GM12878 (cell line): ENCODE data around the gene MALT1. TPM values are rescaled to one million over a fixed set of nuclear protein-coding genes. Genes with fewer than 3 reads are reported as not detected.

ENCODE experiments used
- ATAC-seq: fragments of 200-7000 bp; cut with Tn5 transposase; 3 replicates; pipeline ENCODE4 v1.9.1; 2020; ENCODE audit warnings: mild to moderate bottlenecking, moderate library complexity
- BruUV-seq: library from RNA; stranded (reverse); fragments of 400-500 nt; replicated peaks from 2 replicates; lab custom pipeline; 2021; lab: Mats Ljungman, UMichigan
- CTCF ChIA-PET: fragments of 300-600 bp; sonication (Branson Sonifier 250); formaldehyde crosslinking; extraction: SDS; loops from one replicate; lab custom pipeline; 2021; ENCODE audit warnings: inconsistent platforms; lab: Yijun Ruan, JAX
- POLR2A ChIA-PET: fragments of 350-600 bp; formaldehyde crosslinking; extraction: SDS; loops from one replicate; lab custom pipeline; 2021; ENCODE audit warnings: inconsistent platforms; lab: Charles Lee
- RAD21 ChIA-PET: fragments of 300-600 bp; sonication (Branson Sonifier 250); formaldehyde crosslinking; loops from one replicate; lab custom pipeline; 2023; ENCODE audit warnings: antibody characterized with exemption; ENCODE audit not compliant: unreplicated experiment; lab: Charles Lee
- SMC1A ChIA-PET: fragments of 300-600 bp; sonication (Branson Sonifier 250); formaldehyde crosslinking; loops from one replicate; lab custom pipeline; 2023; ENCODE audit not compliant: unreplicated experiment, uncharacterized antibody; lab: Charles Lee
- DNase-seq: peaks from one replicate; pipeline ENCODE4 v3.0.0-alpha.2; 2011; ENCODE audit warnings: low read depth, low spot score
- FAIRE-seq: peaks from 3 replicates; lab custom pipeline; 2011; peaks lifted over from hg19 to GRCh38; lab: Jason Lieb, UNC
- H2AFZ ChIP-seq: 2 replicates; pipeline ENCODE4 v1.6.0; 2011; ENCODE audit warnings: low read depth, low read length, control low read depth; ENCODE audit not compliant: control insufficient read depth
- H3K27ac ChIP-seq: 2 replicates; pipeline ENCODE4 v1.5.1; 2011; ENCODE audit warnings: control low read depth; ENCODE audit not compliant: control insufficient read depth, insufficient read depth
- H3K27me3 ChIP-seq, 2 experiments: replicated peaks in 1 of 2; 2 replicates each; pipeline versions ENCODE4 v1.6.0 to v1.6.1; 2011; ENCODE audit warnings: low read length in 1 of 2; ENCODE audit not compliant: control insufficient read depth in 2 of 2, insufficient read depth in 2 of 2
- H3K36me3 ChIP-seq, 2 experiments: 2 replicates each; pipeline ENCODE4 v1.5.1; 2011; ENCODE audit warnings: low read length in 1 of 2; ENCODE audit not compliant: control insufficient read depth in 2 of 2, insufficient read depth in 2 of 2
- H3K4me1 ChIP-seq: 2 replicates; pipeline ENCODE4 v1.6.1; 2011; ENCODE audit warnings: mild to moderate bottlenecking, low read length, moderate library complexity, mixed read lengths; ENCODE audit not compliant: control insufficient read depth, insufficient read depth
- H3K4me2 ChIP-seq: 2 replicates; pipeline ENCODE4 v1.6.0; 2011; ENCODE audit warnings: control low read depth; ENCODE audit not compliant: control insufficient read depth, insufficient read depth
- H3K4me3 ChIP-seq: fragments of 200-600 bp; sonication (generic); 2 replicates; pipeline ENCODE4 v1.5.1; 2016
- H3K79me2 ChIP-seq: 2 replicates; pipeline ENCODE4 v1.6.0; 2011; ENCODE audit warnings: low read length; ENCODE audit not compliant: control insufficient read depth, insufficient read depth
- H3K9ac ChIP-seq: 2 replicates; pipeline ENCODE4 v1.8.0; 2011; ENCODE audit warnings: low read length, control low read depth, mixed read lengths; ENCODE audit not compliant: control insufficient read depth, insufficient read depth
- H3K9me3 ChIP-seq: replicated peaks from 3 replicates; pipeline ENCODE4 v1.5.1; 2011; ENCODE audit warnings: mild to moderate bottlenecking, low read length; ENCODE audit not compliant: control insufficient read depth, insufficient read depth
- H4K20me1 ChIP-seq: 2 replicates; pipeline ENCODE4 v1.6.0; 2011; ENCODE audit not compliant: control insufficient read depth, insufficient read depth
- DPF2 ChIP-seq: fragments of 450-650 bp; IDR thresholded peaks from 2 replicates; pipeline ENCODE4 v1.6.1; 2017; ENCODE audit warnings: mild to moderate bottlenecking
- EGR1 ChIP-seq, 2 experiments: IDR thresholded peaks; 1 replicate in 1 of 2; 2 replicates in 1 of 2; pipeline ENCODE4 v1.6.1; 2011 to 2012; ENCODE audit warnings: low read depth in 2 of 2, low read length in 2 of 2, borderline replicate concordance in 1 of 2, mild to moderate bottlenecking in 1 of 2, moderate library complexity in 1 of 2
- FOXK2 ChIP-seq: fragments of 450-650 bp; IDR thresholded peaks from 2 replicates; pipeline ENCODE4 v1.6.1; 2017; ENCODE audit warnings: mild to moderate bottlenecking, moderate library complexity
- FOXM1 ChIP-seq: IDR thresholded peaks from 2 replicates; pipeline ENCODE4 v1.6.1; 2012; ENCODE audit warnings: low read depth, mild to moderate bottlenecking, inconsistent platforms, low read length, moderate library complexity
- KDM1A ChIP-seq: fragments of 200-600 bp; sonication (generic); IDR thresholded peaks from 2 replicates; pipeline ENCODE4 v1.6.1; 2016; ENCODE audit warnings: borderline replicate concordance
- MEF2A ChIP-seq: IDR thresholded peaks from 2 replicates; pipeline ENCODE4 v1.6.1; 2011; ENCODE audit warnings: low read depth, mild to moderate bottlenecking, low read length, moderate library complexity; ENCODE audit not compliant: insufficient read depth
- NFYB ChIP-seq: IDR thresholded peaks from 2 replicates; pipeline ENCODE4 v1.6.1; 2011; ENCODE audit warnings: low read depth, mild to moderate bottlenecking, low read length, improper control_type of control experiment, moderate library complexity; ENCODE audit not compliant: insufficient read depth
- NKRF ChIP-seq: fragments of 450-650 bp; conservative IDR thresholded peaks from 2 replicates; pipeline ENCODE4 v1.6.1; 2017; ENCODE audit warnings: mild to moderate bottlenecking, moderate library complexity
- NR2C1 ChIP-seq: fragments of 450-650 bp; IDR thresholded peaks from 2 replicates; pipeline ENCODE4 v1.6.1; 2017; ENCODE audit warnings: antibody characterized with exemption, mild to moderate bottlenecking, moderate library complexity
- RAD21 ChIP-seq: IDR thresholded peaks from 2 replicates; pipeline ENCODE4 v1.6.1; 2011; ENCODE audit warnings: mild to moderate bottlenecking, low read depth, low read length, moderate library complexity; ENCODE audit not compliant: insufficient read depth
- RFX5 ChIP-seq: IDR thresholded peaks from 2 replicates; pipeline ENCODE4 v1.6.1; 2011; ENCODE audit warnings: low read depth, low read length, improper control_type of control experiment
- SIX5 ChIP-seq: IDR thresholded peaks from 2 replicates; pipeline ENCODE4 v1.6.1; 2011; ENCODE audit warnings: mild to moderate bottlenecking, low read depth, low read length, moderate library complexity; ENCODE audit not compliant: severe bottlenecking
- SPI1 ChIP-seq: IDR thresholded peaks from 2 replicates; pipeline ENCODE4 v1.6.1; 2011; ENCODE audit warnings: low read depth, mild to moderate bottlenecking, low read length, moderate library complexity, borderline replicate concordance; ENCODE audit not compliant: insufficient read depth
- TARDBP ChIP-seq: IDR thresholded peaks from 2 replicates; pipeline ENCODE4 v1.6.1; 2016; ENCODE audit warnings: borderline replicate concordance
- ZNF24 ChIP-seq: fragments of 450-650 bp; IDR thresholded peaks from 2 replicates; pipeline ENCODE4 v1.6.1; 2017; ENCODE audit warnings: antibody characterized with exemption, mild to moderate bottlenecking
- WGBS: methylation state at CpG from one replicate; pipeline ENCODE4 v1.1.6; 2016; ENCODE audit warnings: low lambda C conversion rate; ENCODE audit not compliant: insufficient replicate concordance, insufficient coverage; ENCODE audit errors: missing lambda C conversion rate; 5-methylcytosine and 5-hydroxymethylcytosine counted together
- in situ Hi-C: fragments of 300-500 bp; cut with MboI; formaldehyde crosslinking; loops from 9 replicates; pipeline ENCODE4 v1.14.3; 2018; ENCODE audit warnings: mixed read lengths
- intact Hi-C: fragments of 100-400 bp; cut with micrococcal nuclease; formaldehyde crosslinking; loops from one replicate; pipeline ENCODE4 v1.14.2; 2022; ENCODE audit not compliant: unreplicated experiment
- polyA plus RNA-seq, 11 experiments: library from polyadenylated mRNA; depleted of rRNA in 4 of 11; unstranded in 6 of 11; stranded (reverse) in 5 of 11; fragments of >200 nt; fragmentation: Nextera tagmentation in 4 of 11; fragmentation: Illumina TruSeq in 1 of 11; extraction: Ambion mirVana in 4 of 11; extraction: Trizol in 1 of 11; gene quantifications; 1 replicate in 1 of 11; 2 replicates in 10 of 11; pipeline versions ENCODE4 v1.2.1 to v1.2.3, GENCODE V29; 2011 to 2016; ENCODE audit warnings: inconsistent platforms in 2 of 11, missing spikeins in 2 of 11, low read depth in 1 of 11
- total RNA-seq, 4 experiments: library from RNA; depleted of rRNA in 3 of 4; stranded (reverse); fragments of >200 nt in 3 of 4; fragmentation: Illumina TruSeq in 1 of 4; extraction: Trizol in 1 of 4; gene quantifications; 2 replicates each; pipeline versions ENCODE4 v1.2.1 to v1.2.3, GENCODE V29; 2013 to 2021
- TF ChIP-seq, protein P1 (sequence below): IDR thresholded peaks from 2 replicates; pipeline ENCODE4 v1.6.1; 2012; ENCODE audit warnings: low read length, inconsistent platforms
- TF ChIP-seq, protein P2 (sequence below): fragments of 450-650 bp; IDR thresholded peaks from 2 replicates; pipeline ENCODE4 v1.6.1; 2017; ENCODE audit warnings: mild to moderate bottlenecking, moderate library complexity

The MALT1 gene
- total and polyA plus RNA-seq, 10 of the 15 experiments (the other 5 are each of a cell fraction or from before 2014, with no cell fraction given), result 17.6 to 126 (median 45.4) TPM

GRCh38 chr18:58784601-58785137, 113.4 kb downstream of the MALT1 start:
- intact Hi-C loops, result loop anchor here (10.0 kb wide), 1 partner anchor 100 kb away; no protein-coding TSS in a partner anchor
- DNase-seq (no peak), FAIRE-seq (no peak), ATAC-seq (no peak)
- 47% methylated on average over 15 of the region's 15 CpGs for WGBS
- no TSS peak for BruUV-seq
- H3K27me3 ChIP-seq, result no peaks in the 10 kb centered on the region
- H3K4me1 ChIP-seq, result no peaks in the 10 kb centered on the region
- H3K9ac ChIP-seq, result no peak overlapping the region
- no peak overlapping the region for H2AFZ ChIP-seq
- H3K9me3 ChIP-seq, result no peaks in the 10 kb centered on the region
- no peak overlapping the region for H3K4me3 ChIP-seq
- RAD21 ChIA-PET, result interaction anchor here (1.0 kb wide), 1 partner anchor 258 kb away, joined by 3 read pairs; no protein-coding TSS in a partner anchor
- SMC1A ChIA-PET, result no interaction called here
- POLR2A ChIA-PET, result no interaction called here
- no peak overlapping the region for H3K27ac ChIP-seq
- no peaks in the 10 kb centered on the region for H3K79me2 ChIP-seq
- CTCF ChIA-PET, result interaction anchor here (3.0 to 9.6 kb wide), 3 partner anchors 271 to 286 kb away, joined by 11 to 118 read pairs (median 89); no protein-coding TSS in a partner anchor
- no peaks in the 10 kb centered on the region for H3K36me3 ChIP-seq
- no peak overlapping the region for H3K4me2 ChIP-seq
- H4K20me1 ChIP-seq, result no peaks in the 10 kb centered on the region
- in situ Hi-C loops, result loop anchor here (5.0 kb wide), 1 partner anchor 273 kb away; no protein-coding TSS in a partner anchor
- TF ChIP-seq FOXK2 (no peak), NFYB (no peak), RAD21 (no peak), FOXM1 (no peak), TARDBP (no peak), NKRF (no peak), NR2C1 (no peak), SIX5 (no peak), RFX5 (no peak), SPI1 (no peak), ZNF24 (no peak), DPF2 (no peak), EGR1 (IDR thresholded peaks at IDR 0.05; ENCODE audit: borderline replicate concordance in 1 of 2, low read depth in 2 of 2, low read length in 2 of 2) (no peak), KDM1A (no peak), MEF2A (no peak)
- TF ChIP-seq, protein P1, sequence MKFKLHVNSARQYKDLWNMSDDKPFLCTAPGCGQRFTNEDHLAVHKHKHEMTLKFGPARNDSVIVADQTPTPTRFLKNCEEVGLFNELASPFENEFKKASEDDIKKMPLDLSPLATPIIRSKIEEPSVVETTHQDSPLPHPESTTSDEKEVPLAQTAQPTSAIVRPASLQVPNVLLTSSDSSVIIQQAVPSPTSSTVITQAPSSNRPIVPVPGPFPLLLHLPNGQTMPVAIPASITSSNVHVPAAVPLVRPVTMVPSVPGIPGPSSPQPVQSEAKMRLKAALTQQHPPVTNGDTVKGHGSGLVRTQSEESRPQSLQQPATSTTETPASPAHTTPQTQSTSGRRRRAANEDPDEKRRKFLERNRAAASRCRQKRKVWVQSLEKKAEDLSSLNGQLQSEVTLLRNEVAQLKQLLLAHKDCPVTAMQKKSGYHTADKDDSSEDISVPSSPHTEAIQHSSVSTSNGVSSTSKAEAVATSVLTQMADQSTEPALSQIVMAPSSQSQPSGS, result no peak
- TF ChIP-seq, protein P2, sequence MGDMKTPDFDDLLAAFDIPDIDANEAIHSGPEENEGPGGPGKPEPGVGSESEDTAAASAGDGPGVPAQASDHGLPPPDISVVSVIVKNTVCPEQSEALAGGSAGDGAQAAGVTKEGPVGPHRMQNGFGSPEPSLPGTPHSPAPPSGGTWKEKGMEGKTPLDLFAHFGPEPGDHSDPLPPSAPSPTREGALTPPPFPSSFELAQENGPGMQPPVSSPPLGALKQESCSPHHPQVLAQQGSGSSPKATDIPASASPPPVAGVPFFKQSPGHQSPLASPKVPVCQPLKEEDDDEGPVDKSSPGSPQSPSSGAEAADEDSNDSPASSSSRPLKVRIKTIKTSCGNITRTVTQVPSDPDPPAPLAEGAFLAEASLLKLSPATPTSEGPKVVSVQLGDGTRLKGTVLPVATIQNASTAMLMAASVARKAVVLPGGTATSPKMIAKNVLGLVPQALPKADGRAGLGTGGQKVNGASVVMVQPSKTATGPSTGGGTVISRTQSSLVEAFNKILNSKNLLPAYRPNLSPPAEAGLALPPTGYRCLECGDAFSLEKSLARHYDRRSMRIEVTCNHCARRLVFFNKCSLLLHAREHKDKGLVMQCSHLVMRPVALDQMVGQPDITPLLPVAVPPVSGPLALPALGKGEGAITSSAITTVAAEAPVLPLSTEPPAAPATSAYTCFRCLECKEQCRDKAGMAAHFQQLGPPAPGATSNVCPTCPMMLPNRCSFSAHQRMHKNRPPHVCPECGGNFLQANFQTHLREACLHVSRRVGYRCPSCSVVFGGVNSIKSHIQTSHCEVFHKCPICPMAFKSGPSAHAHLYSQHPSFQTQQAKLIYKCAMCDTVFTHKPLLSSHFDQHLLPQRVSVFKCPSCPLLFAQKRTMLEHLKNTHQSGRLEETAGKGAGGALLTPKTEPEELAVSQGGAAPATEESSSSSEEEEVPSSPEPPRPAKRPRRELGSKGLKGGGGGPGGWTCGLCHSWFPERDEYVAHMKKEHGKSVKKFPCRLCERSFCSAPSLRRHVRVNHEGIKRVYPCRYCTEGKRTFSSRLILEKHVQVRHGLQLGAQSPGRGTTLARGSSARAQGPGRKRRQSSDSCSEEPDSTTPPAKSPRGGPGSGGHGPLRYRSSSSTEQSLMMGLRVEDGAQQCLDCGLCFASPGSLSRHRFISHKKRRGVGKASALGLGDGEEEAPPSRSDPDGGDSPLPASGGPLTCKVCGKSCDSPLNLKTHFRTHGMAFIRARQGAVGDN, result no peak
